Measurements from ENCODE around the gene GSTK1.

DNA sequence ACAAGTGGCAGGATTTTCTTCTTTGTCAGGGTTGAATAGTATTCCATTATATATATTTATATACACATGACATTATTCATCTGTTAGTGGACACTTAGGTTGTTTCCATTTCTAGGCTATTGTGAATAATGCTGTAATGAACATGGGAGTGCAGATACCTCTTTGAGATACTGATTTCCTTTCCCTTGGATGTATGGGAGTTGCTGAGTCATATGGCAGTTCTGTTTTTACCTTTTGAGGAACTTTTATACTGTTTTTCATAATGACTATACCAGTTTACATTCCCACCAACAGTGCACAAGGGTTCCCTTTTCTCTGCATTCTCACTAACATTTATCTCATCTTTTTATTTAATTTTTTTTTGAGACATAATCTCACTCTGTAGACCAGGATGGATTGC is 50.9 kb downstream of the GSTK1 start:
- TF ChIP-seq RAD21 (IDR thresholded peaks at IDR 0.05), result no peak
- TF ChIP-seq, protein P1, sequence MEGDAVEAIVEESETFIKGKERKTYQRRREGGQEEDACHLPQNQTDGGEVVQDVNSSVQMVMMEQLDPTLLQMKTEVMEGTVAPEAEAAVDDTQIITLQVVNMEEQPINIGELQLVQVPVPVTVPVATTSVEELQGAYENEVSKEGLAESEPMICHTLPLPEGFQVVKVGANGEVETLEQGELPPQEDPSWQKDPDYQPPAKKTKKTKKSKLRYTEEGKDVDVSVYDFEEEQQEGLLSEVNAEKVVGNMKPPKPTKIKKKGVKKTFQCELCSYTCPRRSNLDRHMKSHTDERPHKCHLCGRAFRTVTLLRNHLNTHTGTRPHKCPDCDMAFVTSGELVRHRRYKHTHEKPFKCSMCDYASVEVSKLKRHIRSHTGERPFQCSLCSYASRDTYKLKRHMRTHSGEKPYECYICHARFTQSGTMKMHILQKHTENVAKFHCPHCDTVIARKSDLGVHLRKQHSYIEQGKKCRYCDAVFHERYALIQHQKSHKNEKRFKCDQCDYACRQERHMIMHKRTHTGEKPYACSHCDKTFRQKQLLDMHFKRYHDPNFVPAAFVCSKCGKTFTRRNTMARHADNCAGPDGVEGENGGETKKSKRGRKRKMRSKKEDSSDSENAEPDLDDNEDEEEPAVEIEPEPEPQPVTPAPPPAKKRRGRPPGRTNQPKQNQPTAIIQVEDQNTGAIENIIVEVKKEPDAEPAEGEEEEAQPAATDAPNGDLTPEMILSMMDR (IDR thresholded peaks at IDR 0.05; ENCODE audit: low read depth, low read length, missing input control), result no peak
- TF ChIP-seq GABPA (IDR thresholded peaks at IDR 0.05 in 1 of 2, conservative IDR thresholded peaks at IDR 0.05 in 1 of 2), result no peak
- TF ChIP-seq TAF1 (conservative IDR thresholded peaks at IDR 0.05), result no peak
- no peak for TF ChIP-seq FOXA1 (IDR thresholded peaks at IDR 0.05)
- TF ChIP-seq, protein P2, sequence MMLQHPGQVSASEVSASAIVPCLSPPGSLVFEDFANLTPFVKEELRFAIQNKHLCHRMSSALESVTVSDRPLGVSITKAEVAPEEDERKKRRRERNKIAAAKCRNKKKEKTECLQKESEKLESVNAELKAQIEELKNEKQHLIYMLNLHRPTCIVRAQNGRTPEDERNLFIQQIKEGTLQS (IDR thresholded peaks at IDR 0.05), result no peak
